Measurements from ENCODE around the gene CDC5L.
A peak's percentile ranks its signal among the peaks of the same experiment; 100 is the strongest.

Gene CDC5L

DNA sequence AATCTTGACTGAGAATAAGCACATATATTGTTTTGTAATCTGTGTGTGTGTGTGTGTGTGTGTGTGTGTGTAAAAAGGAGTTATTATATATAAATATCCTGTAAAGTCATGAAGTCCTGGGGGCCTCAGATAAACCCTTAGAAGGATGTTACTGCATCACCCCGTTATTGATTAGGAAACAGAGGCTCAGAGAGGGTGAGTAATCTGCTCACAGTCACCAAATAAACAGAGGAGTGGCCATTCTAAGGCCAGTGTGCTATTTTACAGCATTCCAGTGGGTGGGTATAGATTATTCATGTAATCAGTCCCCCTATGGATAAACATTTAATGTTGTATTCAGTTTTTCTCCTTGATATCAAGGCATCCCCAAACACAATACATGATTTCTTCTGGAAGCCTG, 87.1 kb downstream of the CDC5L start:
- H3K4me3 ChIP-seq (ENCODE audit: severe bottlenecking): no peak overlapping the region
- DNase-seq (ENCODE audit: low spot score): no peak
- no peaks in the 10 kb centered on the region for H3K9me3 ChIP-seq (ENCODE audit: severe bottlenecking)
- H3K36me3 ChIP-seq (ENCODE audit: low read depth): no peaks in the 10 kb centered on the region
- TF ChIP-seq, protein P1, sequence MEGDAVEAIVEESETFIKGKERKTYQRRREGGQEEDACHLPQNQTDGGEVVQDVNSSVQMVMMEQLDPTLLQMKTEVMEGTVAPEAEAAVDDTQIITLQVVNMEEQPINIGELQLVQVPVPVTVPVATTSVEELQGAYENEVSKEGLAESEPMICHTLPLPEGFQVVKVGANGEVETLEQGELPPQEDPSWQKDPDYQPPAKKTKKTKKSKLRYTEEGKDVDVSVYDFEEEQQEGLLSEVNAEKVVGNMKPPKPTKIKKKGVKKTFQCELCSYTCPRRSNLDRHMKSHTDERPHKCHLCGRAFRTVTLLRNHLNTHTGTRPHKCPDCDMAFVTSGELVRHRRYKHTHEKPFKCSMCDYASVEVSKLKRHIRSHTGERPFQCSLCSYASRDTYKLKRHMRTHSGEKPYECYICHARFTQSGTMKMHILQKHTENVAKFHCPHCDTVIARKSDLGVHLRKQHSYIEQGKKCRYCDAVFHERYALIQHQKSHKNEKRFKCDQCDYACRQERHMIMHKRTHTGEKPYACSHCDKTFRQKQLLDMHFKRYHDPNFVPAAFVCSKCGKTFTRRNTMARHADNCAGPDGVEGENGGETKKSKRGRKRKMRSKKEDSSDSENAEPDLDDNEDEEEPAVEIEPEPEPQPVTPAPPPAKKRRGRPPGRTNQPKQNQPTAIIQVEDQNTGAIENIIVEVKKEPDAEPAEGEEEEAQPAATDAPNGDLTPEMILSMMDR (IDR thresholded peaks at IDR 0.05; ENCODE audit: poor library complexity, severe bottlenecking): no peak
- no peaks in the 10 kb centered on the region for H3K27me3 ChIP-seq (ENCODE audit: insufficient read depth, poor library complexity, severe bottlenecking)
- H3K27ac ChIP-seq (ENCODE audit: poor library complexity, severe bottlenecking): no peak overlapping the region
- peak; percentile 44 for ATAC-seq (ENCODE audit: low read depth)
- peaks cover 15% of the 10 kb centered on the region for H3K4me1 ChIP-seq (ENCODE audit: insufficient read depth, poor library complexity, severe bottlenecking)

DNA sequence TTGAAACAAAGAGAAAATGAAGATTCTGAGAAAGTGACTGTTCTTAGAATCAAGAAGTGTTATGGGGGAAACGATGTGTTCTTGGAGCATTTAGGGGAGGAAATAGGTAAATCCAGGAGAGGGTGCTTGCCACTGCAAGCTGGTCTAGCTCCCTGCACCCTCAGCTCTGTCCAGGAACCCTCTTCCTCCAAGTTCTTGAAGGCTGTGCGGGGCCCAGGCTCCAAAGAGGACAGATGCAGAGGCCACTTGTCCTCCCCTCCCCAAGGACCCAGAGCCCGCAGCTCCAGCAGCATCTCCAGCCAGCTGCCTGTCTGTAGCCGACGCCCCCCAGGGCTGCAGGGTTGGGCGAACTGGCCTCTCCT, 87.9 kb downstream of the CDC5L start:
- ATAC-seq (ENCODE audit: low read depth): peak; percentile 30

DNA sequence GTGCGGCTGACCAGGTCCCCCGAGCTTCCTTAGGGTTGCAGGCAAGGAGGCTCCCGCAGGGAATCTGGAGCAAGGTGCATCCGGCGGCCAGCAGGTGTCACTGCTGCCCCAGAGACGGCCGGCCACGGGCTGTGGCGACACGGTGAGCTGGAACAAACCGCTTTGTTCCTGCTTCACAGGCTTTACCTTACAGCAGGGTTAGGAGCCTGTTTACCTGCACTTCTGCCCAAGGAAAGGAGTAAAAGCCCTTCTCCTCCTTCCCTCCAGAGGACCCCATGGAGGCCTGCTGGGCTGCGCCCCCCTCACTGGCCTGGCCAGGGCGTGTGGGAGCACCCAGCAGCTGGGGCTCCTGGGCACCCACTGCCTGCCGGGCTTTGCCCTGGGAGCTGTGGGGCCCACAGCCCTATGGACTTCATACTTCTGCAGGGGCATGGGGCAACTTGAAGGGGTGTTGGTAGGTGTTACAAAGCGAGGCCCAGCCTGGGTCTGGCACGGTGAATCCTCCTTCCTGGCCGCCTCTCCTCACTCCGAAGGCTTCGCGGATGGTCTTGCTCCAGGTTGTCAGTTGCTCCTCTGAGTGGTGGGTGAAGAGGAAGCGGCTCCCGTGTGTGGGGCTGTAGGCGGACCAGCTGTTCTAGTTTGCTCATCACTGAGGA, 88.4 kb downstream of the CDC5L start:
- Histone ChIP-seq H3K36me3 (ENCODE audit: low read depth) (no peaks in the 10 kb centered on the region), H3K27ac (ENCODE audit: poor library complexity, severe bottlenecking) (no peak overlapping the region), H3K4me3 (ENCODE audit: severe bottlenecking) (no peak overlapping the region), H3K27me3 (ENCODE audit: insufficient read depth, poor library complexity, severe bottlenecking) (no peaks in the 10 kb centered on the region), H3K4me1 (ENCODE audit: insufficient read depth, poor library complexity, severe bottlenecking) (peaks cover 15% of the 10 kb centered on the region), H3K9me3 (ENCODE audit: severe bottlenecking) (no peaks in the 10 kb centered on the region)
- TF ChIP-seq, protein P1 (IDR thresholded peaks at IDR 0.05; ENCODE audit: poor library complexity, severe bottlenecking): peak; percentile 97
- DNase-seq (ENCODE audit: low spot score): peak; percentile 74
- ATAC-seq (ENCODE audit: low read depth): peak; percentile 93

More for the DNA sequence above, 87.9 kb downstream of the CDC5L start:
- Histone ChIP-seq H3K4me3 (ENCODE audit: severe bottlenecking) (no peak overlapping the region), H3K9me3 (ENCODE audit: severe bottlenecking) (no peaks in the 10 kb centered on the region), H3K27ac (ENCODE audit: poor library complexity, severe bottlenecking) (no peak overlapping the region), H3K27me3 (ENCODE audit: insufficient read depth, poor library complexity, severe bottlenecking) (no peaks in the 10 kb centered on the region), H3K36me3 (ENCODE audit: low read depth) (no peaks in the 10 kb centered on the region), H3K4me1 (ENCODE audit: insufficient read depth, poor library complexity, severe bottlenecking) (peaks cover 15% of the 10 kb centered on the region)
- no peak for DNase-seq (ENCODE audit: low spot score)
- TF ChIP-seq, protein P1 (IDR thresholded peaks at IDR 0.05; ENCODE audit: poor library complexity, severe bottlenecking): no peak

DNA sequence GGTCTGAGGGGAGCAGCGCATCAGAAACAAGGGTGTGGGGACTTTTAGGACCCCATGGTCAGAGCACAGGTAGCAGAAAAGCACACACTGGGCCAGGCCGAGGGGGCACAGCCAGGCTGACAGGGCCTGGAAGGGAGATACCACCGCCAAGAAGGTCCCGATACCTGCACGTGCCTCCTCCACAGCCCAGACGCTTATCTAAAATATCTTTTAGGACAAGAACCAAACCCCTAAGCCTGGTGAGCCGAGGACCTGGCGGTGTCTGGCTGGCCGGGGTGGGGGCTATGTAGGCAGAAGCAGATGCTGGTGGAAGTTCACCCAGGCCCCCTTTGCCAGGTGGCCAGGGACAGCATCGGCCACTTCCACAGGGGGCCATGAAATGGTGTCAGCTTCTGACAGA, 89.3 kb downstream of the CDC5L start:
- Histone ChIP-seq H3K4me3 (ENCODE audit: severe bottlenecking) (no peak overlapping the region), H3K9me3 (ENCODE audit: severe bottlenecking) (no peaks in the 10 kb centered on the region), H3K36me3 (ENCODE audit: low read depth) (no peaks in the 10 kb centered on the region), H3K4me1 (ENCODE audit: insufficient read depth, poor library complexity, severe bottlenecking) (peaks cover 15% of the 10 kb centered on the region), H3K27ac (ENCODE audit: poor library complexity, severe bottlenecking) (no peak overlapping the region), H3K27me3 (ENCODE audit: insufficient read depth, poor library complexity, severe bottlenecking) (no peaks in the 10 kb centered on the region)
- no peak for ATAC-seq (ENCODE audit: low read depth)
- DNase-seq (ENCODE audit: low spot score): no peak
- TF ChIP-seq, protein P1 (IDR thresholded peaks at IDR 0.05; ENCODE audit: poor library complexity, severe bottlenecking): no peak

DNA sequence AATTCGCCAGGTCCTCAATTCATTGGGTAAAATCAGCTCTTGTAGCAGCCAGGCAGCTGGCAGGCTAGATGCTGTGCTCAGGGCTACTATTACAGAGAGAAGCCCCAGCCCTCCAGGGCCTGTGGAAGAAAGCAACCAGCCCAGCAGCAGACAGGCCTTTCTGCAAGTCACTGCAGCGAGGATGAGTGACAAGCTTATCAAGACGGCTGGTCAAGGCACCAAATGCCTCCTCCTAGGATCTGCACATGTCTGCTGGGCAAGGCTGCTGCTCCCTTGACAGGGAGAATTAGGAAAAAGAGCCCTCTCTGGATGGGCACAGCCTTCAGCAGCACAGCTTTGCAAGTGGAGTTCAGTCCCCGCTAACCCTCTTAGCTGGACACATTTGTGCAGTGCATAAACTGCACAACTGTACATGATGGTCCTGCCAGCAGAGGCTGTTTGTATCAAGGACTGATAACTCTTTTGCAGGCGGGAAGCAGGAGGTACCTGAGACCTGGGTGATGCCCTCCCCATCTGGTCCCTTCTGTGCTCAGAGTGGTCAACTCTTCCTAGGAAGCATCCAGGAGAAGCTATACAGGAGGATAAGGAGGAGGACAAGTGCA, 89.9 kb downstream of the CDC5L start:
- TF ChIP-seq, protein P1 (IDR thresholded peaks at IDR 0.05; ENCODE audit: poor library complexity, severe bottlenecking): no peak
- DNase-seq (ENCODE audit: low spot score): no peak

More for the DNA sequence above, 89.9 kb downstream of the CDC5L start:
- Histone ChIP-seq H3K27ac (ENCODE audit: poor library complexity, severe bottlenecking) (no peak overlapping the region), H3K27me3 (ENCODE audit: insufficient read depth, poor library complexity, severe bottlenecking) (no peaks in the 10 kb centered on the region), H3K9me3 (ENCODE audit: severe bottlenecking) (no peaks in the 10 kb centered on the region), H3K36me3 (ENCODE audit: low read depth) (no peaks in the 10 kb centered on the region), H3K4me3 (ENCODE audit: severe bottlenecking) (no peak overlapping the region), H3K4me1 (ENCODE audit: insufficient read depth, poor library complexity, severe bottlenecking) (peaks cover 15% of the 10 kb centered on the region)
- no peak for ATAC-seq (ENCODE audit: low read depth)

Data from RWPE2 (cell line).